ENCODE results near the gene CGB7. TPM values are rescaled to one million over a fixed set of nuclear protein-coding genes. Genes with fewer than 3 reads are reported as not detected.

Gene CGB7
- total and polyA plus RNA-seq, 9 of the 15 experiments (the other 6 are each of a cell fraction or from before 2014, with no cell fraction given) = not detected

- TF ChIP-seq CBX3 (IDR thresholded peaks at IDR 0.05; ENCODE audit: borderline replicate concordance in 1 of 2, low read length in 2 of 2) (no peak; a peak in 1 of 3 replicates), ZNF449 (CRISPR knock-in tag; IDR thresholded peaks at IDR 0.05) (no peak), ZNF197 (CRISPR knock-in tag; IDR thresholded peaks at IDR 0.05; ENCODE audit: low read depth) (no peak; the same call in 1 of the 2 replicates), AFF1 (IDR thresholded peaks at IDR 0.05; ENCODE audit: low read depth in 1 of 2, partially characterized antibody in 2 of 2) (peak in 1 of 2 experiments; percentile 92), E2F8 (IDR thresholded peaks at IDR 0.05; ENCODE audit: low read depth, partially characterized antibody) (peak; percentile 63), LCOR (CRISPR knock-in tag; IDR thresholded peaks at IDR 0.05) (peak; percentile 42; the same call in 1 of the 2 replicates), ZNF224 (CRISPR knock-in tag; IDR thresholded peaks at IDR 0.05) (0 out of 2 replicates have a peak, but pooled peaks have one; percentile 69), ZNF143 (CRISPR knock-in tag; IDR thresholded peaks at IDR 0.05) (peak; percentile 82), SRSF1 (IDR thresholded peaks at IDR 0.05; ENCODE audit: low read depth, low read length) (no peak), HBP1 (CRISPR knock-in tag; IDR thresholded peaks at IDR 0.05) (0 out of 2 replicates have a peak, but pooled peaks have one; percentile 61), FOS (IDR thresholded peaks at IDR 0.05; ENCODE audit: extremely low read depth, insufficient read length) (no peak), ZNF740 (CRISPR knock-in tag; IDR thresholded peaks at IDR 0.05) (peak; percentile 76; the same call in 1 of the 2 replicates), ZNF740 (tag; IDR thresholded peaks at IDR 0.05) (0 out of 4 replicates have a peak, but pooled peaks of 1 of the 2 experiments have one; percentile 33), ZNF431 (CRISPR knock-in tag; IDR thresholded peaks at IDR 0.05) (no peak), CHCHD3 (CRISPR knock-in tag; IDR thresholded peaks at IDR 0.05) (0 out of 2 replicates have a peak, but pooled peaks have one; percentile 75)
Observed at GRCh38 chr19:49085020-49085867, 27.7 kb upstream of the CGB7 start, which contains the start of gene SNRNP70 (continued).
